ENCODE data around the gene CREB1.

The CREB1 gene

GRCh38 chr2:207504513-207505170, 25.1 kb upstream of the CREB1 start:
- no peak for DNase-seq

- no peak for DNase-seq
Observed at GRCh38 chr2:207505171-207505570, 24.6 kb upstream of the CREB1 start.

GRCh38 chr2:207505728-207506127, 24.0 kb upstream of the CREB1 start:
- no peak for DNase-seq

GRCh38 chr2:207506426-207506825, 23.3 kb upstream of the CREB1 start:
- no peak for DNase-seq

- no peak for DNase-seq
Observed at GRCh38 chr2:207510148-207510547, 19.6 kb upstream of the CREB1 start.

GRCh38 chr2:207511851-207512250, 17.9 kb upstream of the CREB1 start:
- DNase-seq: no peak

GRCh38 chr2:207512356-207512755, 17.4 kb upstream of the CREB1 start:
- no peak for DNase-seq

- no peak for DNase-seq
Observed at GRCh38 chr2:207513551-207514257, 16.1 kb upstream of the CREB1 start.

- DNase-seq: no peak
Observed at GRCh38 chr2:207514451-207514850, 15.3 kb upstream of the CREB1 start.

- no peak for DNase-seq
Observed at GRCh38 chr2:207515671-207516070, 14.1 kb upstream of the CREB1 start.

GRCh38 chr2:207516206-207516605, 13.6 kb upstream of the CREB1 start:
- DNase-seq: no peak

GRCh38 chr2:207523005-207523404, 6.8 kb upstream of the CREB1 start:
- DNase-seq: no peak

- DNase-seq: no peak
Observed at GRCh38 chr2:207525296-207525695, 4.5 kb upstream of the CREB1 start.

- peak; percentile 15 for DNase-seq
Observed at GRCh38 chr2:207528980-207529329, 807 bp upstream of the CREB1 start.

- peak; percentile 58 for DNase-seq
Observed at GRCh38 chr2:207530160-207531031, 634 bp downstream of the CREB1 start.

GRCh38 chr2:207531032-207531952, 1.5 kb downstream of the CREB1 start:
- peak; percentile 58 for DNase-seq

- DNase-seq: no peak
Observed at GRCh38 chr2:207532676-207533075, 2.9 kb downstream of the CREB1 start.

- DNase-seq: peak; percentile 31
Observed at GRCh38 chr2:207533461-207534008, 3.8 kb downstream of the CREB1 start.

- no peak for DNase-seq
Observed at GRCh38 chr2:207534417-207534816, 4.7 kb downstream of the CREB1 start.

GRCh38 chr2:207539470-207539869, 9.7 kb downstream of the CREB1 start:
- DNase-seq: no peak

- no peak for DNase-seq
Observed at GRCh38 chr2:207540431-207540830, 10.7 kb downstream of the CREB1 start.

- no peak for DNase-seq
Observed at GRCh38 chr2:207541933-207542332, 12.2 kb downstream of the CREB1 start.

All from NCI-H510A treated with DMSO at 0.1 percent for 48 hours (cell line).